Testis (tissue), 2 donors: ENCODE data around the gene PTPN12.

Experiments used
- POLR2A ChIP-seq: fragments of 450-650 bp; IDR thresholded peaks from one replicate; pipeline ENCODE4 v1.6.1; 2017; ENCODE audit warnings: antibody characterized with exemption, mild to moderate bottlenecking, moderate library complexity
- TF ChIP-seq, protein P1 (sequence below), 3 experiments: fragments of 450-650 bp in 2 of 3; fragments of 200-600 bp in 1 of 3; sonication (generic) in 1 of 3; IDR thresholded peaks; one replicate each; pipeline ENCODE4 v1.5.1; 2016 to 2019; ENCODE audit warnings: antibody characterized with exemption in 3 of 3, mild to moderate bottlenecking in 2 of 3, moderate library complexity in 1 of 3

DNA sequence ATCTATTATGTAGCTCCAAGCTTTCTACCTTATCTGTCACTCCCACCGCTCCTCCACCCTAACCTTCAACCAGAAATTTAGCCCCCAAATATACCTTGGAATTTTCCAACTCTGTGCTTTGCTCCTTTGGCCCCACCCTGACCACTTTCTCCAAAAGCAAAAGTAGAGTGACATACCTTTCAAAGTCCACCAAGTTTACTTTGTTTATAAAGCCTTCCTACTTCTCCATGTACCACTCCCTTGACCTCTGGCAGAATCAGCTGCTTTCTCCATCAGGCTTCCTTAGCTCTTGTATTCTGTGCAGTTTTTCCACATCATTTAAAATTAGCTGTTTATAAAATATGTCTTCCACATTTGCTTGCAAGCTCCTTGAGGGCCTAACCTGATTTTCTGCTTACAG lies 118.3 kb downstream of the PTPN12 start:
- TF ChIP-seq, protein P1, sequence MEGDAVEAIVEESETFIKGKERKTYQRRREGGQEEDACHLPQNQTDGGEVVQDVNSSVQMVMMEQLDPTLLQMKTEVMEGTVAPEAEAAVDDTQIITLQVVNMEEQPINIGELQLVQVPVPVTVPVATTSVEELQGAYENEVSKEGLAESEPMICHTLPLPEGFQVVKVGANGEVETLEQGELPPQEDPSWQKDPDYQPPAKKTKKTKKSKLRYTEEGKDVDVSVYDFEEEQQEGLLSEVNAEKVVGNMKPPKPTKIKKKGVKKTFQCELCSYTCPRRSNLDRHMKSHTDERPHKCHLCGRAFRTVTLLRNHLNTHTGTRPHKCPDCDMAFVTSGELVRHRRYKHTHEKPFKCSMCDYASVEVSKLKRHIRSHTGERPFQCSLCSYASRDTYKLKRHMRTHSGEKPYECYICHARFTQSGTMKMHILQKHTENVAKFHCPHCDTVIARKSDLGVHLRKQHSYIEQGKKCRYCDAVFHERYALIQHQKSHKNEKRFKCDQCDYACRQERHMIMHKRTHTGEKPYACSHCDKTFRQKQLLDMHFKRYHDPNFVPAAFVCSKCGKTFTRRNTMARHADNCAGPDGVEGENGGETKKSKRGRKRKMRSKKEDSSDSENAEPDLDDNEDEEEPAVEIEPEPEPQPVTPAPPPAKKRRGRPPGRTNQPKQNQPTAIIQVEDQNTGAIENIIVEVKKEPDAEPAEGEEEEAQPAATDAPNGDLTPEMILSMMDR (IDR thresholded peaks at IDR 0.05): no peak
- TF ChIP-seq POLR2A: no peak
